Raji (cell line): ENCODE data around the gene ALK.

Source experiments
- POLR2A ChIP-seq: IDR thresholded peaks from 2 replicates; pipeline ENCODE4 v1.6.1; 2011; ENCODE audit warnings: low read depth, low read length, control low read depth; ENCODE audit not compliant: insufficient read depth

ALK gene

GRCh38 chr2:29518646-29519337, 402.6 kb downstream of the ALK start:
- no peak for TF ChIP-seq POLR2A

- TF ChIP-seq POLR2A, result no peak
These were observed 403.4 kb downstream of the ALK start for GRCh38 chr2:29518010-29518409.

GRCh38 chr2:29517413-29517812, 404.0 kb downstream of the ALK start:
- no peak for TF ChIP-seq POLR2A

- no peak for TF ChIP-seq POLR2A
These were observed 404.6 kb downstream of the ALK start for GRCh38 chr2:29516767-29517166.

- TF ChIP-seq POLR2A, result no peak
These were observed 411.5 kb downstream of the ALK start for GRCh38 chr2:29509878-29510277.

GRCh38 chr2:29509397-29509796, 412.0 kb downstream of the ALK start:
- no peak for TF ChIP-seq POLR2A

GRCh38 chr2:29504746-29505145, 416.6 kb downstream of the ALK start:
- TF ChIP-seq POLR2A, result no peak

GRCh38 chr2:29502460-29502911, 418.9 kb downstream of the ALK start:
- no peak for TF ChIP-seq POLR2A

GRCh38 chr2:29497375-29497774, 424.0 kb downstream of the ALK start:
- TF ChIP-seq POLR2A, result no peak

- TF ChIP-seq POLR2A, result no peak
These were observed 425.2 kb downstream of the ALK start for GRCh38 chr2:29496198-29496597.

- no peak for TF ChIP-seq POLR2A
These were observed 425.8 kb downstream of the ALK start for GRCh38 chr2:29495536-29496060.

- TF ChIP-seq POLR2A, result no peak
These were observed 426.3 kb downstream of the ALK start for GRCh38 chr2:29495068-29495467.

- no peak for TF ChIP-seq POLR2A
These were observed 428.7 kb downstream of the ALK start for GRCh38 chr2:29492701-29493100.

- TF ChIP-seq POLR2A, result no peak
These were observed 431.3 kb downstream of the ALK start for GRCh38 chr2:29490045-29490444.

GRCh38 chr2:29489568-29489967, 431.8 kb downstream of the ALK start:
- no peak for TF ChIP-seq POLR2A

- TF ChIP-seq POLR2A, result no peak
These were observed 433.3 kb downstream of the ALK start for GRCh38 chr2:29487967-29488555.
